GM23248 (cell line): ENCODE data around the gene SLC16A12.

Source experiments
- EZH2 ChIP-seq: fragments of 200-600 bp; sonication (generic); IDR thresholded peaks from 2 replicates; pipeline ENCODE4 v1.6.1; 2018; ENCODE audit warnings: antibody characterized with exemption, mild to moderate bottlenecking; ENCODE audit not compliant: insufficient read depth, poor library complexity, severe bottlenecking
- EZH2phosphoT487 ChIP-seq: fragments of 200-600 bp; sonication (generic); IDR thresholded peaks from 2 replicates; pipeline ENCODE4 v1.6.1; 2018; ENCODE audit warnings: antibody characterized with exemption, moderate library complexity, mild to moderate bottlenecking, low read depth; ENCODE audit not compliant: insufficient read depth

- no peak for TF ChIP-seq EZH2phosphoT487
- TF ChIP-seq EZH2, result no peak
Observed at GRCh38 chr10:89466599-89467035, 68.8 kb downstream of the SLC16A12 start.
